ENCODE data around the gene GPRIN1.

GPRIN1 gene

DNA sequence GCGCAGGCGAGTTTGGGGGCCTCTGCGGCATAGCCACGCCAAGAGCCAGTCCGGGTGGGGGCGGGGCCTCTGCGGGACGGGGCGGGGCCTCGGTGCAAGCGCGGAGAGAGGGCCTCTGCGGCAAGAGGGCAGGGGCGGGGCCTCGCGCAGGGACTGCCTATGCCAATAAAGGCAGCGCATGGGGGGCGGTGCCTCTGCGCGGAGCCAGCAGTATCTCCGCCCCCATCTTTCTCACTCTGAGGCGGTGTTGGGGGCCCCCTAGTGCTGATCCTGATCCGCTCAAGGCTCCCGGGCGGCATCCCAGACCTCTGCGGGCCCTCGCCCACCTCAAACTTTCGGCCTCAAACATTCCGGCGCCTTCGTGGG, 9.2 kb upstream of the GPRIN1 start:
- H3K27me3 Mint-ChIP-seq (ENCODE audit: low read depth), result peaks cover 98% of the 10 kb centered on the region
- H3K9me3 Mint-ChIP-seq, result no peaks in the 10 kb centered on the region

GRCh38 chr5:176618783-176619182, 8.8 kb upstream of the GPRIN1 start:
- peaks cover 98% of the 10 kb centered on the region for H3K27me3 Mint-ChIP-seq (ENCODE audit: low read depth)
- TF ChIP-seq CTCF (IDR thresholded peaks at IDR 0.05; ENCODE audit: unreplicated experiment in 3 of 3), result no peak
- H3K36me3 Mint-ChIP-seq (ENCODE audit: low read depth), result no peaks in the 10 kb centered on the region
- no peak overlapping the region for H3K27ac Mint-ChIP-seq
- H3K9me3 Mint-ChIP-seq, result no peaks in the 10 kb centered on the region
- H3K4me3 Mint-ChIP-seq, result no peak overlapping the region
- no peaks in the 10 kb centered on the region for H3K4me1 Mint-ChIP-seq

More for the DNA sequence above, 9.2 kb upstream of the GPRIN1 start:
- H3K4me1 Mint-ChIP-seq, result no peaks in the 10 kb centered on the region
- no peaks in the 10 kb centered on the region for H3K36me3 Mint-ChIP-seq (ENCODE audit: low read depth)
- no peak overlapping the region for H3K27ac Mint-ChIP-seq
- no peak overlapping the region for H3K4me3 Mint-ChIP-seq
- TF ChIP-seq CTCF (IDR thresholded peaks at IDR 0.05; ENCODE audit: unreplicated experiment in 3 of 3), result peak in 2 of 3 experiments; percentile 15 to 34

- Mint-ChIP-seq H3K27ac (no peak overlapping the region), H3K36me3 (ENCODE audit: low read depth) (no peaks in the 10 kb centered on the region), H3K4me1 (no peaks in the 10 kb centered on the region), H3K4me3 (no peak overlapping the region), H3K27me3 (ENCODE audit: low read depth) (peaks cover 96% of the 10 kb centered on the region), H3K9me3 (no peaks in the 10 kb centered on the region)
- no peak for TF ChIP-seq CTCF (IDR thresholded peaks at IDR 0.05; ENCODE audit: unreplicated experiment in 3 of 3)
Observed at GRCh38 chr5:176616511-176616910, 6.6 kb upstream of the GPRIN1 start.

GRCh38 chr5:176614805-176615478, 5.0 kb upstream of the GPRIN1 start:
- Mint-ChIP-seq H3K27ac (no peak overlapping the region), H3K36me3 (ENCODE audit: low read depth) (no peaks in the 10 kb centered on the region), H3K4me1 (no peaks in the 10 kb centered on the region), H3K9me3 (no peaks in the 10 kb centered on the region), H3K27me3 (ENCODE audit: low read depth) (peaks cover 87% of the 10 kb centered on the region), H3K4me3 (no peak overlapping the region)
- no peak for TF ChIP-seq CTCF (IDR thresholded peaks at IDR 0.05; ENCODE audit: unreplicated experiment in 3 of 3)

- H3K9me3 Mint-ChIP-seq, result no peaks in the 10 kb centered on the region
- H3K27ac Mint-ChIP-seq, result no peak overlapping the region
- TF ChIP-seq CTCF (IDR thresholded peaks at IDR 0.05; ENCODE audit: unreplicated experiment in 3 of 3), result no peak
Observed at GRCh38 chr5:176612855-176613254, 2.9 kb upstream of the GPRIN1 start.

DNA sequence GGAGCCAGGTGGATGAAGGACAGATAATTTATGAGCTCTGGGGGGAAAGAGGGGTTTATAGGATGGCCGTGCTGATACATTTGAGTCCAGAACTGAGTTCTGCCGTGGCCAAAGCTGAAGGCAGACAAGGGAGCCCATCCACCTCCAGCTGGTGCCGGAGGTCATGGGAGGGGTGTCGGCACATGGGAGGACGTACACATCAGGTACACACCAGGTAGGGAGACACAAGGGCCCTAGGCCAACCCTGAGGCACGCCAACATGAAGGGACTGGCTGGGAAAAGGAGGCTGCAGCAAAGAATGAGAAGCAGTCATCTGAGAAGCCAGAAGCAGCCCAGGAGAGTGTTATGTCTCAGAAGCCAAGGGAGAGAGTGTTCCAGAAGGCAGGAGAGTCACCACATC, 2.1 kb upstream of the GPRIN1 start:
- Mint-ChIP-seq H3K4me3 (peak overlapping the region in 2 of 3 experiments; percentile 3 to 14), H3K27ac (no peak overlapping the region), H3K4me1 (peaks cover 7% of the 10 kb centered on the region), H3K9me3 (no peaks in the 10 kb centered on the region), H3K27me3 (ENCODE audit: low read depth) (peaks cover 67% of the 10 kb centered on the region), H3K36me3 (ENCODE audit: low read depth) (no peaks in the 10 kb centered on the region)
- no peak for TF ChIP-seq CTCF (IDR thresholded peaks at IDR 0.05; ENCODE audit: unreplicated experiment in 3 of 3)

More at GRCh38 chr5:176612855-176613254, 2.9 kb upstream of the GPRIN1 start:
- Mint-ChIP-seq H3K4me3 (no peak overlapping the region), H3K4me1 (peaks cover 7% of the 10 kb centered on the region), H3K36me3 (ENCODE audit: low read depth) (no peaks in the 10 kb centered on the region), H3K27me3 (ENCODE audit: low read depth) (peaks cover 75% of the 10 kb centered on the region)
